Liver (tissue), 9 donors: ENCODE measurements around the gene PCSK6. TPM values are rescaled to one million over a fixed set of nuclear protein-coding genes. Genes with fewer than 3 reads are reported as not detected.

ENCODE experiments used
- DNase-seq: peaks from one replicate; pipeline ENCODE4 v3.0.0-alpha.2; 2017; ENCODE audit warnings: low spot score
- H3K27ac ChIP-seq, 2 donors: one replicate each; pipeline ENCODE4 v1.7.0; 2013; ENCODE audit warnings: inconsistent platforms in 2 of 2, low read length in 2 of 2, control low read depth in 1 of 2, low read depth in 1 of 2, mild to moderate bottlenecking in 1 of 2
- H3K27me3 ChIP-seq, 4 donors: one replicate each; pipeline versions ENCODE4 v1.6.1 to v1.7.0; 2013; ENCODE audit warnings: low read length in 3 of 4, inconsistent platforms in 1 of 4, mild to moderate bottlenecking in 1 of 4, moderate library complexity in 1 of 4; ENCODE audit not compliant: control insufficient read depth in 4 of 4, insufficient read depth in 4 of 4
- H3K36me3 ChIP-seq, 4 donors: one replicate each; pipeline versions ENCODE4 v1.6.1 to v1.7.0; 2013; ENCODE audit warnings: low read length in 3 of 4, mild to moderate bottlenecking in 3 of 4, low read depth in 1 of 4, moderate library complexity in 1 of 4; ENCODE audit not compliant: control insufficient read depth in 4 of 4, insufficient read depth in 3 of 4
- H3K4me1 ChIP-seq, 4 donors: one replicate each; pipeline versions ENCODE4 v1.6.1 to v1.7.0; 2013; ENCODE audit warnings: low read length in 3 of 4, mild to moderate bottlenecking in 3 of 4, moderate library complexity in 1 of 4; ENCODE audit not compliant: control insufficient read depth in 4 of 4, insufficient read depth in 4 of 4
- H3K4me3 ChIP-seq, 3 donors: one replicate each; pipeline versions ENCODE4 v1.6.1 to v1.7.0; 2013; ENCODE audit warnings: low read length in 3 of 3, control low read depth in 1 of 3, low read depth in 1 of 3, mild to moderate bottlenecking in 1 of 3
- H3K9ac ChIP-seq, 2 donors: one replicate each; pipeline ENCODE4 v1.7.0; 2013; ENCODE audit warnings: low read length in 2 of 2, mild to moderate bottlenecking in 2 of 2, moderate library complexity in 2 of 2, control low read depth in 1 of 2, low read depth in 1 of 2
- H3K9me3 ChIP-seq, 4 donors: one replicate each; pipeline versions ENCODE4 v1.6.1 to v1.7.0; 2013; ENCODE audit warnings: low read length in 3 of 4; ENCODE audit not compliant: control insufficient read depth in 4 of 4
- EGR1 ChIP-seq, 2 donors: IDR thresholded peaks; 2 replicates each; pipeline ENCODE4 v1.6.1; 2016 to 2018; ENCODE audit warnings: antibody characterized with exemption in 2 of 2, low read depth in 2 of 2
- GABPA ChIP-seq, 2 donors: IDR thresholded peaks in 1 of 2; conservative IDR thresholded peaks in 1 of 2; 2 replicates each; pipeline ENCODE4 v1.6.1; 2016; ENCODE audit warnings: antibody characterized with exemption in 2 of 2, mild to moderate bottlenecking in 1 of 2, moderate library complexity in 1 of 2
- HNF4G ChIP-seq: IDR thresholded peaks from 2 replicates; pipeline ENCODE4 v1.6.1; 2016; ENCODE audit warnings: antibody characterized with exemption
- JUND ChIP-seq, 2 donors: IDR thresholded peaks; 2 replicates each; pipeline ENCODE4 v1.6.1; 2016; ENCODE audit warnings: antibody characterized with exemption in 2 of 2
- MAX ChIP-seq: IDR thresholded peaks from 2 replicates; pipeline ENCODE4 v1.6.1; 2016; ENCODE audit warnings: antibody characterized with exemption
- NR2F2 ChIP-seq: IDR thresholded peaks from 2 replicates; pipeline ENCODE4 v1.6.1; 2016; ENCODE audit warnings: antibody characterized with exemption
- REST ChIP-seq: IDR thresholded peaks from 2 replicates; pipeline ENCODE4 v1.6.1; 2016; ENCODE audit warnings: antibody characterized with exemption, mild to moderate bottlenecking
- RXRA ChIP-seq, 2 donors: IDR thresholded peaks; 2 replicates each; pipeline ENCODE4 v1.6.1; 2017 to 2018; ENCODE audit warnings: antibody characterized with exemption in 2 of 2, mild to moderate bottlenecking in 1 of 2
- SP1 ChIP-seq: IDR thresholded peaks from 2 replicates; pipeline ENCODE4 v1.6.1; 2018; ENCODE audit warnings: antibody characterized with exemption, mild to moderate bottlenecking
- TAF1 ChIP-seq: conservative IDR thresholded peaks from 2 replicates; pipeline ENCODE4 v1.6.1; 2016; ENCODE audit warnings: antibody characterized with exemption, mild to moderate bottlenecking
- YY1 ChIP-seq: IDR thresholded peaks from 2 replicates; pipeline ENCODE4 v1.6.1; 2016; ENCODE audit warnings: antibody characterized with exemption, mild to moderate bottlenecking
- WGBS: extraction: QIAGEN DNeasy Blood & Tissue Kit; methylation state at CpG from one replicate; pipeline ENCODE4 v1.1.7; 2013; 5-methylcytosine and 5-hydroxymethylcytosine counted together
- polyA plus RNA-seq, 2 donors: library from polyadenylated mRNA; stranded (reverse) in 1 of 2; unstranded in 1 of 2; fragments of 200-250 nt in 1 of 2; fragments of >200 nt in 1 of 2; fragmentation: Nextera tagmentation in 1 of 2; extraction: Ambion mirVana in 1 of 2; gene quantifications; one replicate each; pipeline versions ENCODE4 v1.2.1 to v1.2.3, GENCODE V29; 2013 to 2015
- total RNA-seq, 2 donors: library from RNA; depleted of rRNA; stranded (reverse); fragments of >200 nt; gene quantifications; one replicate each; pipeline ENCODE4 v1.2.3, GENCODE V29; 2014
- donor health status: healthy.
- donor health status: healthy.
- donor health status: healthy.
- donor health status: healthy.
- donor health status: healthy.

Gene PCSK6
- total and polyA plus RNA-seq, 4 donors = 94.8 to 398 (median 168) TPM

GRCh38 chr15:101264011-101264410 is 225.5 kb downstream of the PCSK6 start:
- Histone ChIP-seq H3K27me3 (no peaks in the 10 kb centered on the region), H3K9me3 (no peaks in the 10 kb centered on the region), H3K9ac (no peak overlapping the region), H3K4me3 (no peak overlapping the region), H3K4me1 (no peaks in the 10 kb centered on the region), H3K27ac (no peak overlapping the region), H3K36me3 (no peaks in the 10 kb centered on the region)
- 88% methylated on average over 4 of the region's 4 CpGs for WGBS
- no peak for TF ChIP-seq EGR1 (IDR thresholded peaks at IDR 0.05; ENCODE audit: low read depth in 2 of 2)
- TF ChIP-seq GABPA (IDR thresholded peaks at IDR 0.05 in 1 of 2, conservative IDR thresholded peaks at IDR 0.05 in 1 of 2) = no peak
- no peak for TF ChIP-seq JUND (IDR thresholded peaks at IDR 0.05)
- TF ChIP-seq RXRA (IDR thresholded peaks at IDR 0.05) = no peak
- TF ChIP-seq MAX = no peak
- TF ChIP-seq NR2F2 = no peak
- TF ChIP-seq SP1 = no peak
- TF ChIP-seq HNF4G = no peak
- TF ChIP-seq REST = no peak
- no peak for TF ChIP-seq YY1
- TF ChIP-seq TAF1 = no peak
- DNase-seq = no peak

GRCh38 chr15:101262551-101262950 is 227.0 kb downstream of the PCSK6 start:
- peaks cover 0 to 4% (median 0%) of the 10 kb centered on the region in 4 donors for H3K4me1 ChIP-seq
- no peak for DNase-seq
- H3K27ac ChIP-seq = no peak overlapping the region
- 70% methylated on average over 4 of the region's 4 CpGs for WGBS
- H3K9me3 ChIP-seq = no peaks in the 10 kb centered on the region
- H3K27me3 ChIP-seq = no peaks in the 10 kb centered on the region
- H3K36me3 ChIP-seq = no peaks in the 10 kb centered on the region
- TF ChIP-seq JUND (IDR thresholded peaks at IDR 0.05) (no peak), REST (no peak), MAX (no peak), GABPA (IDR thresholded peaks at IDR 0.05 in 1 of 2, conservative IDR thresholded peaks at IDR 0.05 in 1 of 2) (no peak)
- H3K4me3 ChIP-seq = no peak overlapping the region
- H3K9ac ChIP-seq = no peak overlapping the region
